ENCODE data around the gene JPH3. TPM values are rescaled to one million over a fixed set of nuclear protein-coding genes. Genes with fewer than 3 reads are reported as not detected.

The JPH3 gene
- total RNA-seq, 2 experiments from 2014 or later: not detected

DNA sequence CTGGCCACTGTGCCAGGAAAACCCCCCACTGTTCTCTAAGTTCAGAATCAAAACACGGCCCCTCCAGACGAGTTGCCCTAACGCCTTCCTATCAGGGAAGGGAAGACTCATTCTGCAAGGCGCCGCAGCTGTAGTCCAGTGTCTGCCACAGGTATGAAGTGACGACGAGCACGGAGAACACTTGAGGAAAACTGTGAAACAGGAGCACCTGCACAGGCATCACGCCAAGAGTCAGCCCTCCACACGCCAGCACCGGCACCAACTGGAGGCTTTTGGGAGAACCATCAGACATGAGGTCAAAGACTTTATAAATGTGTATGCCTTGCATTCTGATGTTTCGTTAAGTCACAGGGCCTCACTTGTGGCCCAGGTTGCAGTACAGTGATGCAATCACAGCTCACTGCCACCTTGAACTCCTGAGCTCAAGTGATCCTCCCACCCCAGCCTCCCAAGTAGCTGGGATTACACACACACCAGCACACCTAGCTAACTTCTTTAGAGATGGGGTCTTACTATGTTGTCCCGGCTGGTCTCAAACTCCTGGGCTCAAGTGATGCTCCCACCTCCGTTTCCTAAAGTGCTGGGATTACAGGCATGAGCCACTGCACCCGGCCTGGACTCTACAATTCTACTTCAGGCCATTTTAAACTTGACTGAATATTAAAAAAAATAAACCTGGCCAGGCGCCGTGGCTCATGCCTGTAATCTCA, 140.6 kb downstream of the JPH3 start:
- no peak for ATAC-seq (ENCODE audit: poor library complexity)
- Histone ChIP-seq H3K27me3 (ENCODE audit: control insufficient read depth in 1 of 2, insufficient read depth in 2 of 2, low read length in 2 of 2) (no peaks in the 10 kb centered on the region), H3K9me3 (ENCODE audit: control insufficient read depth in 1 of 2, insufficient read depth in 1 of 2, low read length in 2 of 2) (no peaks in the 10 kb centered on the region), H3K4me1 (ENCODE audit: insufficient read depth, low read length) (no peaks in the 10 kb centered on the region), H3K4me3 (ENCODE audit: low read length) (no peak overlapping the region), H3K36me3 (ENCODE audit: insufficient read depth, low read length) (peaks cover 68% of the 10 kb centered on the region), H3K27ac (ENCODE audit: low read depth in 1 of 2, low read length in 2 of 2) (no peak overlapping the region)
- no peaks in the 10 kb centered on the region for H3K4me1 Mint-ChIP-seq (ENCODE audit: low read depth)
- intact Hi-C loops (cut with DNase I, micrococcal nuclease): no loop called here
- TF ChIP-seq, protein P1, sequence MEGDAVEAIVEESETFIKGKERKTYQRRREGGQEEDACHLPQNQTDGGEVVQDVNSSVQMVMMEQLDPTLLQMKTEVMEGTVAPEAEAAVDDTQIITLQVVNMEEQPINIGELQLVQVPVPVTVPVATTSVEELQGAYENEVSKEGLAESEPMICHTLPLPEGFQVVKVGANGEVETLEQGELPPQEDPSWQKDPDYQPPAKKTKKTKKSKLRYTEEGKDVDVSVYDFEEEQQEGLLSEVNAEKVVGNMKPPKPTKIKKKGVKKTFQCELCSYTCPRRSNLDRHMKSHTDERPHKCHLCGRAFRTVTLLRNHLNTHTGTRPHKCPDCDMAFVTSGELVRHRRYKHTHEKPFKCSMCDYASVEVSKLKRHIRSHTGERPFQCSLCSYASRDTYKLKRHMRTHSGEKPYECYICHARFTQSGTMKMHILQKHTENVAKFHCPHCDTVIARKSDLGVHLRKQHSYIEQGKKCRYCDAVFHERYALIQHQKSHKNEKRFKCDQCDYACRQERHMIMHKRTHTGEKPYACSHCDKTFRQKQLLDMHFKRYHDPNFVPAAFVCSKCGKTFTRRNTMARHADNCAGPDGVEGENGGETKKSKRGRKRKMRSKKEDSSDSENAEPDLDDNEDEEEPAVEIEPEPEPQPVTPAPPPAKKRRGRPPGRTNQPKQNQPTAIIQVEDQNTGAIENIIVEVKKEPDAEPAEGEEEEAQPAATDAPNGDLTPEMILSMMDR (IDR thresholded peaks at IDR 0.05): no peak
- no peak for DNase-seq
- H3K36me3 Mint-ChIP-seq (ENCODE audit: low read depth): peaks cover 64% of the 10 kb centered on the region
- H3K27me3 Mint-ChIP-seq: no peaks in the 10 kb centered on the region
- H3K9me3 Mint-ChIP-seq: no peaks in the 10 kb centered on the region
- H3K4me3 Mint-ChIP-seq: no peak overlapping the region
- no peak overlapping the region for H3K27ac Mint-ChIP-seq
- ChIA-PET POLR2A (no interaction called here), CTCF (no interaction called here)

DNA sequence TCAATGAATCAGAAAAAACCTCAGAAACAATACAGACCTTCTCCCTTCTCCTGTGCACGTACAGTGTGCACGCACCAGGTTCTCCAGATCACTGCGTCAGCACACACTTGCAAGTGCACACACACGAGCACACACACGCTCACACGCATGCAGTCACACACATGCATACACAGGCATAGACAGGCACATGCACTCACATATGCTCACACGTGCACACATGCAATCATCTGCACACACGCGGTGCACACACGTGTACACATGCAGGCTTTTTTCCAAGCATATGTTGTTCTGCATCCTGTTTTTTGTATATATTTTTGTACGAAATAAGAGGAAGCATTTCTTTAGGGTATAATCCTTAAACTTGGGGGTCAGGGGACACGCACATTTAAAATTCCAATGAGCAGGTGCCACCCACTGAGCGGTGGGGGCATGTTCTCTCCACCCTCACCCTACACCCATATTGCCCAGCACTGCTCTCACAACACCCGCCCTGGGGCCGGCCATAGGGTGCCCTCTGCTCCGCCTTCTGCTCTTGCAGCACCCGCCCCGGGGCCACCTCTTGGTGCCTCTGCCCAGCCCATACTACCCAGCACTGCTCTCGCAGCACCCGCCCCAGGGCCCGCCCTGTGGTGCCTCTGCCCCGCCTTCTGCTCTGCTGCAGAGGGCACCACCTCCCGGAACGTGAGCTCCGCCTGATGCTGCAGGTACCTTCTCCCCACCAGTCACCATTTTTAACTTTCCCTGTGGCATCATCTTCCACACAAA, 142.6 kb downstream of the JPH3 start:
- CTCF ChIA-PET: no interaction called here

DNA sequence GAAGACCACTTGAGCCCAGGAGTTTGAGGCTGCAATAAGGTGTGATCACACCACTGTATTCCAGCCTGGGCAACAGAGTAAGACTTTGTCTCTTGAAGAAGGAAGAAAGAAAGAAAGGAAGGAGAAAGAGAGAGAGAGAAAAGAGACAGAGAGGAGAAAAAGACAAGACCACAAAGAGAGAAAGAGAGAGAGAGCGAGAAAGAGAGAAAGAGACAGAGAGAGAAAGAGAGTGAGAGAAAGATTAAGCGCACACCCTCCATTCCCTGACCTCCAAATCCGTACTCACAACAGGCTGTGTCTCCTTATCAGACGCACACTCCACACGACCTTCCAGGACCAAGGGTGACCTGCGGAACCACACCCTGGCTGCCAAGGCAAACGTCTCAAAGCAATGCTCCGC, 143.9 kb downstream of the JPH3 start:
- intact Hi-C loops (cut with DNase I, micrococcal nuclease): no loop called here
- DNase-seq: no peak
- no peak for ATAC-seq (ENCODE audit: poor library complexity)
- Mint-ChIP-seq H3K4me1 (ENCODE audit: low read depth) (no peaks in the 10 kb centered on the region), H3K27me3 (no peaks in the 10 kb centered on the region), H3K27ac (no peak overlapping the region), H3K4me3 (no peak overlapping the region), H3K9me3 (no peaks in the 10 kb centered on the region), H3K36me3 (ENCODE audit: low read depth) (peaks cover 88% of the 10 kb centered on the region)
- TF ChIP-seq, protein P1 (IDR thresholded peaks at IDR 0.05): no peak
- ChIA-PET CTCF (no interaction called here), POLR2A (no interaction called here)
- Histone ChIP-seq H3K36me3 (ENCODE audit: insufficient read depth, low read length) (peaks cover 78% of the 10 kb centered on the region), H3K27me3 (ENCODE audit: control insufficient read depth in 1 of 2, insufficient read depth in 2 of 2, low read length in 2 of 2) (no peaks in the 10 kb centered on the region), H3K4me3 (ENCODE audit: low read length) (no peak overlapping the region), H3K9me3 (ENCODE audit: control insufficient read depth in 1 of 2, insufficient read depth in 1 of 2, low read length in 2 of 2) (no peaks in the 10 kb centered on the region), H3K27ac (ENCODE audit: low read depth in 1 of 2, low read length in 2 of 2) (no peak overlapping the region), H3K4me1 (ENCODE audit: insufficient read depth, low read length) (no peaks in the 10 kb centered on the region)

More for the DNA sequence above, 142.6 kb downstream of the JPH3 start:
- H3K27ac ChIP-seq (ENCODE audit: low read depth in 1 of 2, low read length in 2 of 2): no peak overlapping the region
- Mint-ChIP-seq H3K4me1 (ENCODE audit: low read depth) (no peaks in the 10 kb centered on the region), H3K27me3 (no peaks in the 10 kb centered on the region), H3K27ac (no peak overlapping the region), H3K36me3 (ENCODE audit: low read depth) (peaks cover 84% of the 10 kb centered on the region), H3K4me3 (no peak overlapping the region), H3K9me3 (no peaks in the 10 kb centered on the region)
- DNase-seq: no peak
- TF ChIP-seq, protein P1 (IDR thresholded peaks at IDR 0.05): no peak
- ATAC-seq (ENCODE audit: poor library complexity): no peak
- H3K9me3 ChIP-seq (ENCODE audit: control insufficient read depth in 1 of 2, insufficient read depth in 1 of 2, low read length in 2 of 2): no peaks in the 10 kb centered on the region
- POLR2A ChIA-PET: no interaction called here
- no peak overlapping the region for H3K4me3 ChIP-seq (ENCODE audit: low read length)
- H3K27me3 ChIP-seq (ENCODE audit: control insufficient read depth in 1 of 2, insufficient read depth in 2 of 2, low read length in 2 of 2): no peaks in the 10 kb centered on the region
- H3K4me1 ChIP-seq (ENCODE audit: insufficient read depth, low read length): no peaks in the 10 kb centered on the region
- H3K36me3 ChIP-seq (ENCODE audit: insufficient read depth, low read length): peaks cover 78% of the 10 kb centered on the region
- intact Hi-C loops (cut with DNase I, micrococcal nuclease): no loop called here

Other genes starting within 250 kb of the JPH3 start
- gene FBXO31, start 218.7 kb upstream of the JPH3 start, total RNA-seq: 10 to 100 TPM; 35.7 to 38.9 TPM
- gene MAP1LC3B, start 210.2 kb upstream of the JPH3 start, total RNA-seq: 10 to 100 TPM; 92.4 to 96.6 TPM
- gene ZCCHC14, start 109.5 kb upstream of the JPH3 start, total RNA-seq: 10 to 100 TPM; 16.4 to 18.3 TPM
- 10 to 100 TPM; 41.4 to 43.0 TPM for gene KLHDC4, start 163.5 kb downstream of the JPH3 start, total RNA-seq

Data from CD4-positive, alpha-beta T cell (primary cell).